HepG2 (cell line): ENCODE measurements around the gene SEMA3G. TPM values are rescaled to one million over a fixed set of nuclear protein-coding genes. Genes with fewer than 3 reads are reported as not detected.

ENCODE experiments used
- ATAC-seq: fragments of 200-7000 bp; cut with Tn5 transposase; 3 replicates; pipeline ENCODE4 v1.9.1; 2020; ENCODE audit warnings: mild to moderate bottlenecking, moderate library complexity
- BruUV-seq: library from RNA; stranded (reverse); fragments of 400-500 nt; replicated peaks from 2 replicates; lab custom pipeline; 2021; lab: Mats Ljungman, UMichigan
- CTCF ChIA-PET: fragments of 300-600 bp; formaldehyde crosslinking; extraction: SDS; loops from one replicate; lab custom pipeline; 2021; ENCODE audit warnings: low total read pairs, inconsistent platforms, low intra/inter-chr PET ratio; lab: Yijun Ruan, JAX
- POLR2A ChIA-PET: fragments of 350-600 bp; sonication (Branson Sonifier 250); formaldehyde crosslinking; loops from one replicate; lab custom pipeline; 2020; ENCODE audit warnings: antibody characterized with exemption, inconsistent platforms; lab: Yijun Ruan, JAX
- DNase-seq: peaks from one replicate; pipeline ENCODE4 v3.0.0-alpha.2; 2015; ENCODE audit warnings: low spot score
- FAIRE-seq: peaks from 3 replicates; lab custom pipeline; 2011; peaks lifted over from hg19 to GRCh38; lab: Jason Lieb, UNC
- H2AFZ ChIP-seq: one replicate; pipeline ENCODE4 v1.6.1; 2011; ENCODE audit warnings: low read length, inconsistent platforms
- H3K27ac ChIP-seq: fragments of 300-600 bp; 3 replicates; pipeline ENCODE4 v1.8.0; 2011; ENCODE audit warnings: mixed run types, mild to moderate bottlenecking, mixed read lengths, low read length, inconsistent platforms; ENCODE audit not compliant: insufficient read depth; ENCODE audit errors: extremely low read length
- H3K27me3 ChIP-seq, 2 experiments: fragments of 200-600 bp in 1 of 2; 2 replicates in 1 of 2; 3 replicates in 1 of 2; pipeline versions ENCODE4 v1.6.0 to v1.8.0; 2011; ENCODE audit warnings: low read length in 2 of 2, mild to moderate bottlenecking in 2 of 2, moderate library complexity in 2 of 2, inconsistent platforms in 1 of 2; ENCODE audit not compliant: insufficient read depth in 2 of 2, control insufficient read depth in 1 of 2
- H3K36me3 ChIP-seq, 2 experiments: fragments of 200-600 bp in 1 of 2; replicated peaks in 1 of 2; 2 replicates in 1 of 2; 3 replicates in 1 of 2; pipeline versions ENCODE4 v1.5.1 to v1.8.0; 2011; ENCODE audit warnings: low read length in 2 of 2, inconsistent platforms in 1 of 2; ENCODE audit not compliant: insufficient read depth in 2 of 2, control insufficient read depth in 1 of 2
- H3K4me1 ChIP-seq: 2 replicates; pipeline ENCODE4 v1.5.1; 2012; ENCODE audit warnings: low read length, inconsistent platforms; ENCODE audit not compliant: insufficient read depth
- H3K4me2 ChIP-seq: 2 replicates; pipeline ENCODE4 v1.6.0; 2011; ENCODE audit warnings: low read depth, low read length, inconsistent platforms
- H3K4me3 ChIP-seq, 3 experiments: fragments of 200-600 bp in 1 of 3; sonication (generic), shearing (Covaris generic) in 1 of 3; replicated peaks in 1 of 3; 2 replicates each; pipeline ENCODE4 v1.5.1; 2011 to 2016; ENCODE audit warnings: low read length in 3 of 3, inconsistent platforms in 2 of 3, low read depth in 2 of 3, mild to moderate bottlenecking in 2 of 3, control low read depth in 1 of 3, mixed read lengths in 1 of 3; ENCODE audit not compliant: insufficient read depth in 1 of 3
- H3K79me2 ChIP-seq: one replicate; pipeline ENCODE4 v1.6.1; 2011; ENCODE audit warnings: low read length, inconsistent platforms; ENCODE audit not compliant: insufficient read depth
- H3K9ac ChIP-seq: 2 replicates; pipeline ENCODE4 v1.6.0; 2011; ENCODE audit warnings: mild to moderate bottlenecking, low read depth, low read length, inconsistent platforms; ENCODE audit not compliant: insufficient read depth
- H3K9me3 ChIP-seq: 2 replicates; pipeline ENCODE4 v1.5.1; 2012; ENCODE audit warnings: mild to moderate bottlenecking, low read length
- H4K20me1 ChIP-seq: 2 replicates; pipeline ENCODE4 v1.6.0; 2011; ENCODE audit warnings: inconsistent platforms, mild to moderate bottlenecking, low read length, moderate library complexity; ENCODE audit not compliant: insufficient read depth
- ERF ChIP-seq: IDR thresholded peaks from 2 replicates; pipeline ENCODE4 v1.6.1; 2018; ENCODE audit warnings: missing biosample characterization, missing genetic modification reagents
- FOXA1 ChIP-seq, 2 experiments: fragments of 450-650 bp in 1 of 2; sonication (generic) in 1 of 2; formaldehyde crosslinking in 1 of 2; IDR thresholded peaks; 2 replicates each; pipeline versions ENCODE4 v1.4.0 to v1.6.1; 2016 to 2020; ENCODE audit warnings: missing genetic modification reagents in 1 of 2
- KLF15 ChIP-seq: sonication (generic); formaldehyde crosslinking; IDR thresholded peaks from 2 replicates; pipeline ENCODE4 v1.8.1; 2023; ENCODE audit warnings: borderline replicate concordance, mild to moderate bottlenecking, inconsistent platforms, missing genetic modification reagents, mixed read lengths
- PLRG1 ChIP-seq: fragments of 450-650 bp; conservative IDR thresholded peaks from 2 replicates; pipeline ENCODE4 v1.6.1; 2016
- SALL2 ChIP-seq: sonication (generic); formaldehyde crosslinking; IDR thresholded peaks from 2 replicates; pipeline ENCODE4 v1.8.1; 2023; ENCODE audit warnings: mild to moderate bottlenecking, missing genetic modification reagents, inconsistent platforms
- ZFX ChIP-seq: sonication (generic); formaldehyde crosslinking; IDR thresholded peaks from 2 replicates; pipeline ENCODE4 v1.4.0; 2020; ENCODE audit warnings: mild to moderate bottlenecking, low read depth, missing genetic modification reagents, moderate library complexity
- WGBS: methylation state at CpG from one replicate; pipeline ENCODE4 v1.1.6; 2017; ENCODE audit warnings: low lambda C conversion rate; 5-methylcytosine and 5-hydroxymethylcytosine counted together
- in situ Hi-C: cut with HindIII; loops from 2 replicates; pipeline ENCODE4 v1.10.0; 2017; ENCODE audit warnings: low pct_unique_long_range_greater_than_20kb; ENCODE audit not compliant: extremely low pct_ligation_motif_present
- intact Hi-C: fragments of 100-400 bp; cut with micrococcal nuclease; formaldehyde crosslinking; loops from one replicate; pipeline ENCODE4 v1.10.0; 2022; ENCODE audit not compliant: unreplicated experiment
- polyA plus RNA-seq, 8 experiments: library from polyadenylated mRNA; depleted of rRNA in 3 of 8; stranded (reverse) in 7 of 8; unstranded in 1 of 8; fragments of >200 nt; fragmentation: Illumina TruSeq in 4 of 8; extraction: Trizol in 4 of 8; gene quantifications; 2 replicates each; pipeline versions ENCODE4 v1.2.1 to v1.2.3, GENCODE V29; 2011 to 2016; ENCODE audit warnings: low read depth in 4 of 8, missing spikeins in 1 of 8, mixed read lengths in 1 of 8; ENCODE audit not compliant: insufficient read depth in 1 of 8
- total RNA-seq, 5 experiments: library from RNA; depleted of rRNA; stranded (reverse); fragments of >200 nt; fragmentation: Illumina TruSeq; extraction: Trizol; gene quantifications; 2 replicates each; pipeline ENCODE4 v1.2.3, GENCODE V29; 2016; ENCODE audit warnings: low read depth in 1 of 5
- TF ChIP-seq, protein P1 (sequence below): sonication (generic); formaldehyde crosslinking; IDR thresholded peaks from 2 replicates; pipeline ENCODE4 v1.9.0; 2021; ENCODE audit warnings: missing genetic modification reagents, borderline replicate concordance
- TF ChIP-seq, protein P2 (sequence below): sonication (generic); formaldehyde crosslinking; IDR thresholded peaks from 2 replicates; pipeline ENCODE4 v1.4.0; 2020; ENCODE audit warnings: missing genetic modification reagents
- TF ChIP-seq, protein P3 (sequence below): sonication (generic); formaldehyde crosslinking; IDR thresholded peaks from 2 replicates; pipeline ENCODE4 v1.5.0; 2020; ENCODE audit warnings: missing genetic modification reagents
- TF ChIP-seq, protein P4 (sequence below): sonication (generic); formaldehyde crosslinking; IDR thresholded peaks from 2 replicates; pipeline ENCODE4 v1.8.0; 2022; ENCODE audit warnings: mild to moderate bottlenecking, missing genetic modification reagents

Gene SEMA3G
- total and polyA plus RNA-seq, 2 of the 13 experiments (the other 11 are each of a cell fraction or from before 2014, with no cell fraction given) = 6.1 to 8.3 TPM

DNA sequence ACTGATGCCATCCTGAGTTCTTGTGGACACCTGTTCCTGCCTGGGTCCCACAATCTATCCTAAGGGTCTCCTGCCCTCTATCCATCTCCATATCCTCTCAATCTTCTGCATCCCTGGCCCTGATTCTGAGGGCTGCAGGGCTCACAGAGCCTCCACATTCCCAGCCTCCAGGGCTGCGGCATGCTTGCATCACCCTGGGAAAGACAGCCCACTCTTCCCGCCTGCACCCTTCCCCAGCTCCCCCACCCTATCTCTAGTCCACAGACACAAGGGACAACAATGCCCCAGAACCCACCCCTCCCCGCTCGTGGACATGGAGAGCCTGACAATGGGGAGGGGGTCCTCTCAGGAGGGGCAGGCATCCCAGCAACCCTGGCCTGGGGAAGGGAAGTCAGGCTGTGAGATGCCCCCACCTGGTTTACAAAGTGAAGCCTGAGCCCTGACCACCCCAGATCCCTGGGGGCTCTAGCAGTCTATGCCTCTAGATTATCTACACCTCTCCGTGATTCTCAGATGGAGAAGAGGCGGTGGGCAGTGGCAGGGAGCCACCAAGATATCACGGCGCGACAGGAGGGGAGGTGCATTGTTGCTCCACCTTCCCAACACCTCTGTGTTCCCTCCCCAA is 10.3 kb downstream of the SEMA3G start:
- Histone ChIP-seq H3K9me3 (no peaks in the 10 kb centered on the region), H3K27ac (no peak overlapping the region), H3K4me1 (peaks cover 44% of the 10 kb centered on the region), H3K4me3 (no peak overlapping the region), H3K36me3 (peaks cover 2 to 7% of the 10 kb centered on the region in 2 experiments; a peak in 2 of 5 replicates), H2AFZ (no peak overlapping the region), H4K20me1 (no peaks in the 10 kb centered on the region), H3K4me2 (no peak overlapping the region), H3K9ac (no peak overlapping the region), H3K79me2 (no peaks in the 10 kb centered on the region), H3K27me3 (no peaks in the 10 kb centered on the region)
- ChIA-PET POLR2A (interaction anchor here (2.8 kb wide), 1 partner anchor 11 kb away, joined by 11 read pairs; the partner anchor contains the start of gene SEMA3G), CTCF (no interaction called here)
- BruUV-seq = no TSS peak
- TF ChIP-seq, protein P1, sequence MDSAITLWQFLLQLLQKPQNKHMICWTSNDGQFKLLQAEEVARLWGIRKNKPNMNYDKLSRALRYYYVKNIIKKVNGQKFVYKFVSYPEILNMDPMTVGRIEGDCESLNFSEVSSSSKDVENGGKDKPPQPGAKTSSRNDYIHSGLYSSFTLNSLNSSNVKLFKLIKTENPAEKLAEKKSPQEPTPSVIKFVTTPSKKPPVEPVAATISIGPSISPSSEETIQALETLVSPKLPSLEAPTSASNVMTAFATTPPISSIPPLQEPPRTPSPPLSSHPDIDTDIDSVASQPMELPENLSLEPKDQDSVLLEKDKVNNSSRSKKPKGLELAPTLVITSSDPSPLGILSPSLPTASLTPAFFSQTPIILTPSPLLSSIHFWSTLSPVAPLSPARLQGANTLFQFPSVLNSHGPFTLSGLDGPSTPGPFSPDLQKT (CRISPR knock-in tag) = no peak
- FAIRE-seq (no peak), DNase-seq (no peak), ATAC-seq (no peak)
- intact Hi-C loops = no loop called here
- in situ Hi-C loops = no loop called here
- 97% methylated on average over 7 of the region's 9 CpGs for WGBS

DNA sequence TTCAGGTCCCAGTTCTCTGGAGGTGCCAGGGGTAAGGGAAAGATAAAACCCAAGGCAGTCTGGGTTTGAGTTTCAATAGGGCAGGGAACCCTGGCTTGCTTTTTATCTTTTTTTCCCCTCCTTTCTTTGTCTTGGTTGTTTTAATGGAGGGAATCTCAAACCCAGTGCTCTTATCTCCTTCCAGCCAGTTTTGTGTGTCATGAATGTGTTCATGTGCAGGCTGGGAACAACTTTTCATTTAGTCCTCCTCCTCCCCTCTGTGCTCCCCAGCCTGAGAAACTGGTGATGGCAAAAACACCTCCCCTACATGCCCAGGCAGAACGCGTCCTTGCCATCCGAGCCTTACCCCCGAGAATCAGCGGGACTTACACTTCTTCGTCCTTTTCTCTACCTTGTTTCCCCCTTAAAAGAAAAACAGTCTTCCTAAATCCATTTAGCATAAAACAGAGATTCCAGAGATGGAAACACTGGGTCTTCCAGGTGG is 10.9 kb downstream of the SEMA3G start:
- Histone ChIP-seq H4K20me1 (no peaks in the 10 kb centered on the region), H3K9me3 (no peaks in the 10 kb centered on the region), H3K27me3 (no peaks in the 10 kb centered on the region), H3K36me3 (peaks cover 2 to 7% of the 10 kb centered on the region in 2 experiments; a peak in 2 of 5 replicates), H3K4me1 (peaks cover 50% of the 10 kb centered on the region), H3K27ac (no peak overlapping the region), H3K79me2 (no peaks in the 10 kb centered on the region), H3K9ac (no peak overlapping the region), H3K4me3 (no peak overlapping the region), H2AFZ (no peak overlapping the region), H3K4me2 (no peak overlapping the region)
- FAIRE-seq = no peak
- TSS peak; percentile 41 for BruUV-seq
- ChIA-PET POLR2A (interaction anchor here (2.8 kb wide), 1 partner anchor 11 kb away, joined by 11 read pairs; the partner anchor contains the start of gene SEMA3G), CTCF (no interaction called here)
- in situ Hi-C loops = no loop called here
- no peak for DNase-seq
- WGBS = 92% methylated on average over 6 of the region's 6 CpGs
- intact Hi-C loops = no loop called here
- ATAC-seq = no peak
- TF ChIP-seq, protein P2, sequence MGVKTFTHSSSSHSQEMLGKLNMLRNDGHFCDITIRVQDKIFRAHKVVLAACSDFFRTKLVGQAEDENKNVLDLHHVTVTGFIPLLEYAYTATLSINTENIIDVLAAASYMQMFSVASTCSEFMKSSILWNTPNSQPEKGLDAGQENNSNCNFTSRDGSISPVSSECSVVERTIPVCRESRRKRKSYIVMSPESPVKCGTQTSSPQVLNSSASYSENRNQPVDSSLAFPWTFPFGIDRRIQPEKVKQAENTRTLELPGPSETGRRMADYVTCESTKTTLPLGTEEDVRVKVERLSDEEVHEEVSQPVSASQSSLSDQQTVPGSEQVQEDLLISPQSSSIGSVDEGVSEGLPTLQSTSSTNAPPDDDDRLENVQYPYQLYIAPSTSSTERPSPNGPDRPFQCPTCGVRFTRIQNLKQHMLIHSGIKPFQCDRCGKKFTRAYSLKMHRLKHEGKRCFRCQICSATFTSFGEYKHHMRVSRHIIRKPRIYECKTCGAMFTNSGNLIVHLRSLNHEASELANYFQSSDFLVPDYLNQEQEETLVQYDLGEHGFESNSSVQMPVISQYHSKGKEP (CRISPR knock-in tag) = no peak
- TF ChIP-seq, protein P3, sequence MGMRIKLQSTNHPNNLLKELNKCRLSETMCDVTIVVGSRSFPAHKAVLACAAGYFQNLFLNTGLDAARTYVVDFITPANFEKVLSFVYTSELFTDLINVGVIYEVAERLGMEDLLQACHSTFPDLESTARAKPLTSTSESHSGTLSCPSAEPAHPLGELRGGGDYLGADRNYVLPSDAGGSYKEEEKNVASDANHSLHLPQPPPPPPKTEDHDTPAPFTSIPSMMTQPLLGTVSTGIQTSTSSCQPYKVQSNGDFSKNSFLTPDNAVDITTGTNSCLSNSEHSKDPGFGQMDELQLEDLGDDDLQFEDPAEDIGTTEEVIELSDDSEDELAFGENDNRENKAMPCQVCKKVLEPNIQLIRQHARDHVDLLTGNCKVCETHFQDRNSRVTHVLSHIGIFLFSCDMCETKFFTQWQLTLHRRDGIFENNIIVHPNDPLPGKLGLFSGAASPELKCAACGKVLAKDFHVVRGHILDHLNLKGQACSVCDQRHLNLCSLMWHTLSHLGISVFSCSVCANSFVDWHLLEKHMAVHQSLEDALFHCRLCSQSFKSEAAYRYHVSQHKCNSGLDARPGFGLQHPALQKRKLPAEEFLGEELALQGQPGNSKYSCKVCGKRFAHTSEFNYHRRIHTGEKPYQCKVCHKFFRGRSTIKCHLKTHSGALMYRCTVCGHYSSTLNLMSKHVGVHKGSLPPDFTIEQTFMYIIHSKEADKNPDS (CRISPR knock-in tag) = no peak
- TF ChIP-seq SALL2 (no peak), ZFX (CRISPR knock-in tag) (no peak), PLRG1 (no peak), FOXA1 (IDR thresholded peaks at IDR 0.05) (no peak), FOXA1 (CRISPR knock-in tag; IDR thresholded peaks at IDR 0.05) (no peak), ERF (no peak), KLF15 (CRISPR knock-in tag) (no peak)
- TF ChIP-seq, protein P4, sequence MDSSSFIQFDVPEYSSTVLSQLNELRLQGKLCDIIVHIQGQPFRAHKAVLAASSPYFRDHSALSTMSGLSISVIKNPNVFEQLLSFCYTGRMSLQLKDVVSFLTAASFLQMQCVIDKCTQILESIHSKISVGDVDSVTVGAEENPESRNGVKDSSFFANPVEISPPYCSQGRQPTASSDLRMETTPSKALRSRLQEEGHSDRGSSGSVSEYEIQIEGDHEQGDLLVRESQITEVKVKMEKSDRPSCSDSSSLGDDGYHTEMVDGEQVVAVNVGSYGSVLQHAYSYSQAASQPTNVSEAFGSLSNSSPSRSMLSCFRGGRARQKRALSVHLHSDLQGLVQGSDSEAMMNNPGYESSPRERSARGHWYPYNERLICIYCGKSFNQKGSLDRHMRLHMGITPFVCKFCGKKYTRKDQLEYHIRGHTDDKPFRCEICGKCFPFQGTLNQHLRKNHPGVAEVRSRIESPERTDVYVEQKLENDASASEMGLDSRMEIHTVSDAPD (CRISPR knock-in tag) = no peak
